ENCODE measurements around the gene ZMYND19.
"Not testable (repeated sequence)": the region's sequence is repeated elsewhere in the genome, so short reads cannot be mapped to it uniquely, and the experiment has no call there.

ZMYND19 gene

GRCh38 chr9:137590469-137591383, at the start of gene ZMYND19:
TSS of gene ZMYND19 (minus strand) at chr9:137590512. CDS start at chr9:137590263, 249 bp downstream.
- peak; percentile 88 for DNase-seq

GRCh38 chr9:137639303-137640051, 49.2 kb upstream of the ZMYND19 start:
- DNase-seq: no peak

GRCh38 chr9:137638680-137639079, 48.4 kb upstream of the ZMYND19 start:
- DNase-seq: no peak

- DNase-seq: no peak
Observed at GRCh38 chr9:137634016-137634415, 43.7 kb upstream of the ZMYND19 start.

GRCh38 chr9:137632230-137633161, 42.2 kb upstream of the ZMYND19 start:
- DNase-seq: no peak

- no peak for DNase-seq
Observed at GRCh38 chr9:137631345-137632229, 41.3 kb upstream of the ZMYND19 start.

- no peak for DNase-seq
Observed at GRCh38 chr9:137630679-137631078, 40.4 kb upstream of the ZMYND19 start.

GRCh38 chr9:137630126-137630525, 39.8 kb upstream of the ZMYND19 start:
- no peak for DNase-seq

- DNase-seq: not testable (repeated sequence)
Observed at GRCh38 chr9:137627406-137627805, 37.1 kb upstream of the ZMYND19 start.

GRCh38 chr9:137626464-137626863, 36.2 kb upstream of the ZMYND19 start:
- no peak for DNase-seq

- not testable (repeated sequence) for DNase-seq
Observed at GRCh38 chr9:137622211-137622610, 31.9 kb upstream of the ZMYND19 start.

- DNase-seq: no peak
Observed at GRCh38 chr9:137621131-137621757, 30.9 kb upstream of the ZMYND19 start.

GRCh38 chr9:137620581-137620980, 30.3 kb upstream of the ZMYND19 start:
- DNase-seq: no peak

GRCh38 chr9:137620048-137620405, 29.7 kb upstream of the ZMYND19 start:
- no peak for DNase-seq

GRCh38 chr9:137619240-137620047, 29.1 kb upstream of the ZMYND19 start:
- DNase-seq: peak; percentile 35

GRCh38 chr9:137618105-137619067, 28.1 kb upstream of the ZMYND19 start, which contains the start of gene EHMT1:
TSS of gene EHMT1 (plus strand) at chr9:137619005. CDS start at chr9:137619029, 24 bp downstream.
- peak; percentile 90 for DNase-seq

- no peak for DNase-seq
Observed at GRCh38 chr9:137615387-137615871, 25.1 kb upstream of the ZMYND19 start.

GRCh38 chr9:137614631-137615386, 24.5 kb upstream of the ZMYND19 start:
- DNase-seq: no peak

All from activated naive CD4-positive, alpha-beta T cell treated with Interleukin-2 at 50 U/mL for 16 hours (primary cell).